Smooth muscle cell (in vitro differentiated cells): Measurements from ENCODE around the gene SF3B6. TPM values are rescaled to one million over a fixed set of nuclear protein-coding genes. Genes with fewer than 3 reads are reported as not detected.
A peak's percentile ranks its signal among the peaks of the same experiment; 100 is the strongest.

Experiments used
- DNase-seq: peaks from one replicate; lab custom pipeline; 2025; ENCODE audit not compliant: unreplicated experiment; lab: John Stamatoyannopoulos, UW
- H2AFZ ChIP-seq: fragments of 200-600 bp; sonication (generic); 2 replicates; pipeline ENCODE4 v1.6.0; 2016; ENCODE audit warnings: antibody characterized with exemption, low read depth, mild to moderate bottlenecking
- H3F3A ChIP-seq: fragments of 200-600 bp; sonication (generic); 2 replicates; pipeline ENCODE4 v1.6.0; 2017; ENCODE audit warnings: antibody characterized with exemption, low read depth
- H3K27ac ChIP-seq: fragments of 200-600 bp; sonication (generic); 2 replicates; pipeline ENCODE4 v1.5.1; 2016; ENCODE audit warnings: low read depth, mild to moderate bottlenecking
- H3K27me3 ChIP-seq: fragments of 200-600 bp; sonication (generic); 2 replicates; pipeline ENCODE4 v1.6.1; 2016; ENCODE audit warnings: low read depth, mild to moderate bottlenecking
- H3K36me3 ChIP-seq: fragments of 200-600 bp; sonication (generic); 2 replicates; pipeline ENCODE4 v1.5.1; 2016; ENCODE audit warnings: low read depth
- H3K4me1 ChIP-seq: fragments of 200-600 bp; sonication (generic); 2 replicates; pipeline ENCODE4 v1.5.1; 2016; ENCODE audit warnings: low read depth
- H3K4me2 ChIP-seq: fragments of 200-600 bp; sonication (generic); 2 replicates; pipeline ENCODE4 v1.6.0; 2016; ENCODE audit warnings: mild to moderate bottlenecking
- H3K4me3 ChIP-seq: fragments of 200-600 bp; sonication (generic); 2 replicates; pipeline ENCODE4 v1.5.1; 2016; ENCODE audit warnings: mild to moderate bottlenecking
- H3K79me2 ChIP-seq: fragments of 200-600 bp; sonication (generic); 2 replicates; pipeline ENCODE4 v1.6.0; 2016; ENCODE audit warnings: low read depth, mild to moderate bottlenecking
- H3K9ac ChIP-seq: fragments of 200-600 bp; sonication (generic); 2 replicates; pipeline ENCODE4 v1.6.0; 2016; ENCODE audit warnings: low read depth
- H3K9me3 ChIP-seq: fragments of 200-600 bp; sonication (generic); replicated peaks from 2 replicates; pipeline ENCODE4 v1.5.1; 2016; ENCODE audit warnings: low read depth
- H4K20me1 ChIP-seq: fragments of 200-600 bp; sonication (generic); 2 replicates; pipeline ENCODE4 v1.6.0; 2016; ENCODE audit warnings: low read depth
- CTCF ChIP-seq: fragments of 200-600 bp; sonication (generic); IDR thresholded peaks from 2 replicates; pipeline ENCODE4 v1.5.1; 2017; ENCODE audit warnings: borderline replicate concordance, mild to moderate bottlenecking, antibody characterized with exemption; ENCODE audit not compliant: insufficient read depth, poor library complexity, severe bottlenecking
- WGBS: methylation state at CpG from one replicate; pipeline ENCODE4 v1.1.7; 2016; ENCODE audit warnings: low lambda C conversion rate; 5-methylcytosine and 5-hydroxymethylcytosine counted together
- polyA plus RNA-seq: library from polyadenylated mRNA; unstranded; fragments of >200 nt; fragmentation: Nextera tagmentation; extraction: Ambion mirVana; gene quantifications from 2 replicates; pipeline ENCODE4 v1.2.1, GENCODE V29; 2016
- total RNA-seq: library from RNA; depleted of rRNA; stranded (reverse); fragments of >200 nt; gene quantifications from 2 replicates; pipeline ENCODE4 v1.2.3, GENCODE V29; 2014

The SF3B6 gene
- total and polyA plus RNA-seq, 2 experiments from 2014 or later = 210 to 260 TPM

- no peak overlapping the region for H3K27ac ChIP-seq
- WGBS = 94% methylated on average over 2 of the region's 2 CpGs
- TF ChIP-seq CTCF = no peak
Observed at GRCh38 chr2:24088821-24089359, 12.8 kb upstream of the SF3B6 start.

GRCh38 chr2:24087032-24087431 is 10.9 kb upstream of the SF3B6 start:
- DNase-seq = no peak
- H3K4me1 ChIP-seq = peaks cover 9% of the 10 kb centered on the region
- H4K20me1 ChIP-seq = no peaks in the 10 kb centered on the region
- no peak overlapping the region for H3K4me2 ChIP-seq
- H3K9me3 ChIP-seq = no peaks in the 10 kb centered on the region
- H3K79me2 ChIP-seq = no peaks in the 10 kb centered on the region
- H3K27me3 ChIP-seq = no peaks in the 10 kb centered on the region
- peaks cover 3% of the 10 kb centered on the region for H3K36me3 ChIP-seq
- H3F3A ChIP-seq = peaks cover 4% of the 10 kb centered on the region
- H3K9ac ChIP-seq = no peak overlapping the region
- TF ChIP-seq CTCF = no peak
- WGBS = 92% methylated on average over 3 of the region's 3 CpGs
- H2AFZ ChIP-seq = no peak overlapping the region
- no peak overlapping the region for H3K27ac ChIP-seq
- no peak overlapping the region for H3K4me3 ChIP-seq

More at GRCh38 chr2:24088821-24089359, 12.8 kb upstream of the SF3B6 start:
- H2AFZ ChIP-seq = no peak overlapping the region
- no peak overlapping the region for H3K9ac ChIP-seq
- no peak overlapping the region for H3K4me2 ChIP-seq
- H3K4me1 ChIP-seq = no peaks in the 10 kb centered on the region
- no peak overlapping the region for H3K4me3 ChIP-seq
- no peaks in the 10 kb centered on the region for H3K79me2 ChIP-seq
- H3K9me3 ChIP-seq = no peaks in the 10 kb centered on the region
- no peaks in the 10 kb centered on the region for H3K36me3 ChIP-seq
- DNase-seq = no peak
- no peaks in the 10 kb centered on the region for H3K27me3 ChIP-seq
- peaks cover 4% of the 10 kb centered on the region for H3F3A ChIP-seq
- H4K20me1 ChIP-seq = no peaks in the 10 kb centered on the region

GRCh38 chr2:24086241-24086640 is 10.1 kb upstream of the SF3B6 start:
- Histone ChIP-seq H3K9ac (no peak overlapping the region), H3K27me3 (no peaks in the 10 kb centered on the region), H3F3A (peaks cover 4% of the 10 kb centered on the region), H3K79me2 (no peaks in the 10 kb centered on the region), H3K9me3 (no peaks in the 10 kb centered on the region), H4K20me1 (no peaks in the 10 kb centered on the region), H3K36me3 (peaks cover 4% of the 10 kb centered on the region), H3K27ac (no peak overlapping the region), H3K4me3 (no peak overlapping the region), H2AFZ (no peak overlapping the region), H3K4me1 (peaks cover 9% of the 10 kb centered on the region), H3K4me2 (no peak overlapping the region)
- no peak for TF ChIP-seq CTCF
- 86% methylated on average over 1 of the region's 1 CpG for WGBS
- no peak for DNase-seq

GRCh38 chr2:24085200-24085489 is 9.0 kb upstream of the SF3B6 start:
- Histone ChIP-seq H3K4me3 (peak overlapping the region; percentile 71), H3K27ac (peak overlapping the region; percentile 77), H4K20me1 (no peaks in the 10 kb centered on the region), H3K9ac (no peak overlapping the region), H2AFZ (peak overlapping the region; percentile 99), H3K4me2 (peak overlapping the region; percentile 82), H3K79me2 (no peaks in the 10 kb centered on the region), H3K36me3 (peaks cover 4% of the 10 kb centered on the region), H3K9me3 (no peaks in the 10 kb centered on the region), H3K4me1 (peaks cover 9% of the 10 kb centered on the region), H3F3A (peaks cover 4% of the 10 kb centered on the region), H3K27me3 (no peaks in the 10 kb centered on the region)
- WGBS = 17% methylated on average over 11 of the region's 11 CpGs
- DNase-seq = no peak
- no peak for TF ChIP-seq CTCF
